ENCODE data around the gene LGMN. TPM values are rescaled to one million over a fixed set of nuclear protein-coding genes. Genes with fewer than 3 reads are reported as not detected.
"Not testable (repeated sequence)": the region's sequence is repeated elsewhere in the genome, so short reads cannot be mapped to it uniquely, and the experiment has no call there.

Gene LGMN
- total and polyA plus RNA-seq, 4 donors: 56.2 to 192 (median 62.4) TPM

- not testable (repeated sequence) for H3K9ac ChIP-seq (ENCODE audit: low read depth in 1 of 2, low read length in 2 of 2); H3K4me3 ChIP-seq (ENCODE audit: low read depth in 1 of 3, low read length in 3 of 3); H3K9me3 ChIP-seq (ENCODE audit: control insufficient read depth in 4 of 4, low read length in 3 of 4); H3K27me3 ChIP-seq (ENCODE audit: control insufficient read depth in 4 of 4, insufficient read depth in 4 of 4, low read length in 3 of 4); H3K27ac ChIP-seq (ENCODE audit: low read depth in 1 of 2, low read length in 2 of 2); H3K4me1 ChIP-seq (ENCODE audit: control insufficient read depth in 4 of 4, insufficient read depth in 4 of 4, low read length in 3 of 4)
- peak; percentile 81 for DNase-seq (ENCODE audit: low spot score)
- WGBS: 70% methylated on average over 7 of the region's 7 CpGs
- peak; percentile 80 to 85 for TF ChIP-seq RAD21 (IDR thresholded peaks at IDR 0.05)
- TF ChIP-seq, protein P1, sequence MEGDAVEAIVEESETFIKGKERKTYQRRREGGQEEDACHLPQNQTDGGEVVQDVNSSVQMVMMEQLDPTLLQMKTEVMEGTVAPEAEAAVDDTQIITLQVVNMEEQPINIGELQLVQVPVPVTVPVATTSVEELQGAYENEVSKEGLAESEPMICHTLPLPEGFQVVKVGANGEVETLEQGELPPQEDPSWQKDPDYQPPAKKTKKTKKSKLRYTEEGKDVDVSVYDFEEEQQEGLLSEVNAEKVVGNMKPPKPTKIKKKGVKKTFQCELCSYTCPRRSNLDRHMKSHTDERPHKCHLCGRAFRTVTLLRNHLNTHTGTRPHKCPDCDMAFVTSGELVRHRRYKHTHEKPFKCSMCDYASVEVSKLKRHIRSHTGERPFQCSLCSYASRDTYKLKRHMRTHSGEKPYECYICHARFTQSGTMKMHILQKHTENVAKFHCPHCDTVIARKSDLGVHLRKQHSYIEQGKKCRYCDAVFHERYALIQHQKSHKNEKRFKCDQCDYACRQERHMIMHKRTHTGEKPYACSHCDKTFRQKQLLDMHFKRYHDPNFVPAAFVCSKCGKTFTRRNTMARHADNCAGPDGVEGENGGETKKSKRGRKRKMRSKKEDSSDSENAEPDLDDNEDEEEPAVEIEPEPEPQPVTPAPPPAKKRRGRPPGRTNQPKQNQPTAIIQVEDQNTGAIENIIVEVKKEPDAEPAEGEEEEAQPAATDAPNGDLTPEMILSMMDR (IDR thresholded peaks at IDR 0.05; ENCODE audit: low read depth, low read length, missing input control): peak; percentile 72
- H3K36me3 ChIP-seq (ENCODE audit: control insufficient read depth in 4 of 4, insufficient read depth in 3 of 4, low read depth in 1 of 4, low read length in 3 of 4): peaks cover 7 to 26% (median 15%) of the 10 kb centered on the region in 4 donors
Measured at GRCh38 chr14:92714739-92715307, 33.6 kb downstream of the LGMN start.

GRCh38 chr14:92712654-92713051 is 35.8 kb downstream of the LGMN start:
- no peak overlapping the region for H3K4me3 ChIP-seq (ENCODE audit: low read depth in 1 of 3, low read length in 3 of 3)
- H3K36me3 ChIP-seq (ENCODE audit: control insufficient read depth in 4 of 4, insufficient read depth in 3 of 4, low read depth in 1 of 4, low read length in 3 of 4): peaks cover 7 to 30% (median 15%) of the 10 kb centered on the region in 4 donors
- DNase-seq (ENCODE audit: low spot score): no peak
- 96% methylated on average over 8 of the region's 8 CpGs for WGBS
- H3K9ac ChIP-seq (ENCODE audit: low read depth in 1 of 2, low read length in 2 of 2): no peak overlapping the region
- H3K4me1 ChIP-seq (ENCODE audit: control insufficient read depth in 4 of 4, insufficient read depth in 4 of 4, low read length in 3 of 4): no peaks in the 10 kb centered on the region
- H3K9me3 ChIP-seq (ENCODE audit: control insufficient read depth in 4 of 4, low read length in 3 of 4): no peaks in the 10 kb centered on the region
- TF ChIP-seq FOXA1 (IDR thresholded peaks at IDR 0.05) (no peak), HNF4G (IDR thresholded peaks at IDR 0.05) (no peak), GABPA (IDR thresholded peaks at IDR 0.05 in 1 of 2, conservative IDR thresholded peaks at IDR 0.05 in 1 of 2) (no peak), YY1 (IDR thresholded peaks at IDR 0.05) (no peak), HNF4A (conservative IDR thresholded peaks at IDR 0.05) (no peak), EGR1 (IDR thresholded peaks at IDR 0.05; ENCODE audit: low read depth in 2 of 2) (no peak), FOXA2 (IDR thresholded peaks at IDR 0.05) (no peak), ZBTB33 (IDR thresholded peaks at IDR 0.05) (no peak), RAD21 (IDR thresholded peaks at IDR 0.05) (no peak), JUND (IDR thresholded peaks at IDR 0.05) (no peak), RXRA (IDR thresholded peaks at IDR 0.05) (no peak), TAF1 (conservative IDR thresholded peaks at IDR 0.05) (no peak)
- TF ChIP-seq, protein P2, sequence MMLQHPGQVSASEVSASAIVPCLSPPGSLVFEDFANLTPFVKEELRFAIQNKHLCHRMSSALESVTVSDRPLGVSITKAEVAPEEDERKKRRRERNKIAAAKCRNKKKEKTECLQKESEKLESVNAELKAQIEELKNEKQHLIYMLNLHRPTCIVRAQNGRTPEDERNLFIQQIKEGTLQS (IDR thresholded peaks at IDR 0.05): no peak
- TF ChIP-seq, protein P3, sequence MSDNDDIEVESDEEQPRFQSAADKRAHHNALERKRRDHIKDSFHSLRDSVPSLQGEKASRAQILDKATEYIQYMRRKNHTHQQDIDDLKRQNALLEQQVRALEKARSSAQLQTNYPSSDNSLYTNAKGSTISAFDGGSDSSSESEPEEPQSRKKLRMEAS (IDR thresholded peaks at IDR 0.05): no peak
- TF ChIP-seq, protein P1 (IDR thresholded peaks at IDR 0.05; ENCODE audit: low read depth, low read length, missing input control): no peak
- TF ChIP-seq, protein P4, sequence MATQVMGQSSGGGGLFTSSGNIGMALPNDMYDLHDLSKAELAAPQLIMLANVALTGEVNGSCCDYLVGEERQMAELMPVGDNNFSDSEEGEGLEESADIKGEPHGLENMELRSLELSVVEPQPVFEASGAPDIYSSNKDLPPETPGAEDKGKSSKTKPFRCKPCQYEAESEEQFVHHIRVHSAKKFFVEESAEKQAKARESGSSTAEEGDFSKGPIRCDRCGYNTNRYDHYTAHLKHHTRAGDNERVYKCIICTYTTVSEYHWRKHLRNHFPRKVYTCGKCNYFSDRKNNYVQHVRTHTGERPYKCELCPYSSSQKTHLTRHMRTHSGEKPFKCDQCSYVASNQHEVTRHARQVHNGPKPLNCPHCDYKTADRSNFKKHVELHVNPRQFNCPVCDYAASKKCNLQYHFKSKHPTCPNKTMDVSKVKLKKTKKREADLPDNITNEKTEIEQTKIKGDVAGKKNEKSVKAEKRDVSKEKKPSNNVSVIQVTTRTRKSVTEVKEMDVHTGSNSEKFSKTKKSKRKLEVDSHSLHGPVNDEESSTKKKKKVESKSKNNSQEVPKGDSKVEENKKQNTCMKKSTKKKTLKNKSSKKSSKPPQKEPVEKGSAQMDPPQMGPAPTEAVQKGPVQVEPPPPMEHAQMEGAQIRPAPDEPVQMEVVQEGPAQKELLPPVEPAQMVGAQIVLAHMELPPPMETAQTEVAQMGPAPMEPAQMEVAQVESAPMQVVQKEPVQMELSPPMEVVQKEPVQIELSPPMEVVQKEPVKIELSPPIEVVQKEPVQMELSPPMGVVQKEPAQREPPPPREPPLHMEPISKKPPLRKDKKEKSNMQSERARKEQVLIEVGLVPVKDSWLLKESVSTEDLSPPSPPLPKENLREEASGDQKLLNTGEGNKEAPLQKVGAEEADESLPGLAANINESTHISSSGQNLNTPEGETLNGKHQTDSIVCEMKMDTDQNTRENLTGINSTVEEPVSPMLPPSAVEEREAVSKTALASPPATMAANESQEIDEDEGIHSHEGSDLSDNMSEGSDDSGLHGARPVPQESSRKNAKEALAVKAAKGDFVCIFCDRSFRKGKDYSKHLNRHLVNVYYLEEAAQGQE (IDR thresholded peaks at IDR 0.05): no peak
- no peaks in the 10 kb centered on the region for H3K27me3 ChIP-seq (ENCODE audit: control insufficient read depth in 4 of 4, insufficient read depth in 4 of 4, low read length in 3 of 4)
- no peak overlapping the region for H3K27ac ChIP-seq (ENCODE audit: low read depth in 1 of 2, low read length in 2 of 2)
